ENCODE measurements around the gene CDC42BPB.

CDC42BPB gene

DNA sequence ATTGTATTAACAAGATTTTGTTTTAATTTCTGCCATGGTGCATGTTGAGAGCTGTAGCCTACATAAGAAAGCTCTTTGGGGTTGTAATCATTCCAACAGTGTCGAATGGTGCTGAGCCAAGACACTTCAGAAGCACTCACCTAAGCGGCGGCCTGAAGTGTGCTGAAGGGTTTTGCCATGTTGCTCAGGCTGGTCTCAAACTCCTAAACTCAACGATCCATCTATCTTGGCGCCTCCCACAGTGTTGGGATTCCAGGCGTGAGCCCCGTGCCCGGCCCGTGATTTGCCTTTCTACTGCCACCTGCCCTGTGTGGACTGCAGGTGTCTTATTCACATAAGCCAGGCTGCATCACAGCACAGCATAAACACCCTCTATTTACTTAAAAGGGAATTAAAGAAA, 86.0 kb downstream of the CDC42BPB start:
- no peak for DNase-seq (ENCODE audit: low read depth in 1 of 2, low spot score in 1 of 2)

DNA sequence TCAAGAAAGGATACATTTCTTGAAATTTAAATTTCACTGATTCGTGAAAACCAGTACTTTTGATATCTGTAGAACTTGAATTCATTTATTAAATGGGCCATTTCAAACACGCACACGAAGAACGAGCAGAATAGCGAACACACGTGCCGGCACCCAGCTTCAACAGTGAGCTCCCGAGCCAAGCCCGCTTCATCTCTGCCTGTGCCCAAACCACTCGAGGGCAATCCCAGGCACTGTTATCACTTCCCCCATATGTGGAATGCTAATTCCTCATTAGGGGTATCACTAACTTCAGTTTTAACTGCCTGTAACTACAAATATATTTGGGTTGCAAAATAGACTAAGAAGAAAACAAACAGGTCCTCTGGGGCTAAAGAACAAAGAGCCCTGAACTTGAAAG, 86.9 kb downstream of the CDC42BPB start:
- no peak for DNase-seq (ENCODE audit: low read depth in 1 of 2, low spot score in 1 of 2)

DNA sequence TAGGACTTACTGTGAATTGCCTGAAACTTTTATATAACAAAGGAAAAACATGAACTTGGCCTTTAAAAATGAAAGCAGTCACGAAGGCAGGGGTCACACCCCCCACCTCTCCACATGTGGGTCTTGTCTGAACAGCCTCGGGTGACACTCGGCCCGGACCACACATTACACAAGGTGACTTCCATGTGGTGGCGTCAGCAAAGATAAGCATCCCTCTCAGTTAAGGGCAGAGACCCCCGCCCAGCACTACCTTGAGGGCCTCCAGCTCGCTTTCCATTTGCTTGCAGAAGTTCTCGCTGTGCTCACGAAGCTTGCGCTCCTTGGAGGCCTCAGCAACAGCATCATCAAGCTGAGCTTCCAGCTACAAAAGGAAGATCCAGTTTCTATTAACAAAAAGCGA, 87.4 kb downstream of the CDC42BPB start:
- no peak for DNase-seq (ENCODE audit: low read depth in 1 of 2, low spot score in 1 of 2)

DNA sequence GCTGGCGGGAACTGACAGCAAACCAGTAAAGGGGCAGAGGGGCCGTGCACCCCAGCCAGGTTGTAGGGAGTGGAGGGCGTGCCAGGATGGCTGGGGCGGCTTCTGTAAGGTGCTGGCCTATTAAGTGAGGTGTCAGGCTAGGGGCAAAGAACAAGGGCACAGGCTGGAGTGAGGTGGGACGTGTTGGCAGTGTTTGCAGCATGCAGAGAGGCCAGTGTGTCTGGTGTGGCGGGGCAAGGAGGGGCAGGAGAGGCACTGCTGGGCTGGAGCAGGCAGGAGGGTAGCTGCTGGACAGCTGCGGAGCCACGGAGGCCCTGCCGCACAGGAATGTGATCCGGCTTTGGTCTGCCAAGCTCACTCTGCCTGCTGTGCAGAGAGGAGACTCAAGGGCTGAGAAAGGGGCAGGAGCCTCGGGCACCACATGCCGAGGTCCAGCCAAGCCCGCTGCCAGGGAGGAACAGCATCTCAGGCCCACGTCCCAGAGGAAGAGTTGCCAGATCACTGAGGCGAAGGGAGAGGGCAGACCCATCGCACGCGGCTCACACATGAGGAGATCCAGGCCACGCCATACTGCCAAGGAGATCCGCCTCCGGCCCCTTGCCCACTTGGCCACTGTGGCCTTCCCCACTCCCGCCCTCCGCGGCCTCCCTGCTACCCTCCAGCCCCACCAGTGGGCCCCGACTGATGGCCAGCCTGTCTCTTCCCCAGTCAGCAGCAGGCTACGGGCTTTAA, 88.1 kb downstream of the CDC42BPB start:
- no peak for DNase-seq (ENCODE audit: low read depth in 1 of 2, low spot score in 1 of 2)

DNA sequence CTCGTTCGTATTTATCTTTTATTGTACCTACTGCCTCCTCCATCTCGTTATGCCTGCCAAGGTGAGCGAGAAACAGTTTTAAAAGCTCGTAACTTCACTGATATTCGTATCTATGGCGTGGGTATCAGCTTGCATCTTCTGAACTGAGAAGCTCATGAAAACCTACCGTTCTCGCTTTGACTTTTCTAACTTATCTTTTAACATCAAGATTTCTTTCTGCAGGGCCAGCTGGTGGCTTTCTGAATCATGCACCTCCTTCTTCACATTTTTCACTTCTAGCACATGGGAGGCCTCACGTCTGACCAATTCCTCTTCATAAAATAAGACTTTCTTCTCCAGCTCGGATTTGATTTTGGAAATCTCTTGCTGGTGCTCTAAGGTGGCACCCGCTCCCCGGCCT, 89.0 kb downstream of the CDC42BPB start:
- no peak for DNase-seq (ENCODE audit: low read depth in 1 of 2, low spot score in 1 of 2)

DNA sequence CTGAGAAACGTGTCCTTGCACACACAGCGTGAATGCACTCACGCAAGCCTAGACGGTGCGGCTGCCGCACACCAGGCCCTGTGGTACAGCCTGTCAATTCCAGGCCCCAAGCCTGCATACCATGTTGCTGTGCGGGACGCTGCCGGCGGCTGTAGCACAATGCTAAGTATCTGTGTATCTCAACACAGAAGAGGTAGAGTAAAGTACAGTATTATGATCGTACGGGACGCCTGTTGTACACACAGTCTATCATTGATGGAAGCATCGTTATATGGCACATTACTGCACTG, 89.9 kb downstream of the CDC42BPB start:
- DNase-seq (ENCODE audit: low read depth in 1 of 2, low spot score in 1 of 2): no peak

DNA sequence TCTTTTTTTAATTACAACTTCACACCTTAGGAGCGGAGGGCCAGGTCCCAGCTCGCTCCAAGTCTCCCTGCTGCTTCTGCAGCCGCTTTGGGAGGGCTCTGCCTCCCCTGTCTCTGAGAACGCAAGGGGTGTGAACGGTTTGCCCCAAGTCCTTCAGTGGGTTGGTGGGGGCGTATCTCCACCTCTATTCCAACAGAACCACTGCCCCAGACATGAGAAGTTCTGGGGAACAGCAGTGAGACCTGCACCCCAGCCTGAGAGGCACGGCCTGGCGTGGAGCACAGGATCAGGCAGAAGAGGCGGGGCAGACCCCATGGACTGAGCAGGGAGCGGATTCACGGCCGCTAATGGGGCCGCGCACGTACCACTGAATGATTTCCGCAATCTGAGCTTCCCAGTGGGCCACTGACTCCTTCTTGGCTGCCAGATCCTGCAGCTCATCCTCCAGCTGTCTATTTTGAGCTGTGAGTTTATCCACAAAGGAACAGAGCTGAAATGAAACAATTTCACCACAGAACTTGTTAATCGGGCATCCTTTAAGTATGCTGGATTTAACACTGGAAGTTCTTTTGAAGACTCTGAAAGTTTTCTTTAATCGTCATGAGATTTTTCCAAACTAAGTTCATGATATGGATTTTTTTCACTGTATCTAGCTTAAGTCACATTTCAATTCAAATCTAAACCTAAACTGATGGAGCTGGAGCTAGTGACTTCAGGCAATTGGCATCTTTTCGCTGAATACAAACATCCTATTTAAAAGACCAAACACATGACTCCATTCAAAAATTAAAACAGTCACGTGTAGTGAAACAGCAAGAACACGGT, 90.5 kb downstream of the CDC42BPB start:
- no peak for DNase-seq (ENCODE audit: low read depth in 1 of 2, low spot score in 1 of 2)

DNA sequence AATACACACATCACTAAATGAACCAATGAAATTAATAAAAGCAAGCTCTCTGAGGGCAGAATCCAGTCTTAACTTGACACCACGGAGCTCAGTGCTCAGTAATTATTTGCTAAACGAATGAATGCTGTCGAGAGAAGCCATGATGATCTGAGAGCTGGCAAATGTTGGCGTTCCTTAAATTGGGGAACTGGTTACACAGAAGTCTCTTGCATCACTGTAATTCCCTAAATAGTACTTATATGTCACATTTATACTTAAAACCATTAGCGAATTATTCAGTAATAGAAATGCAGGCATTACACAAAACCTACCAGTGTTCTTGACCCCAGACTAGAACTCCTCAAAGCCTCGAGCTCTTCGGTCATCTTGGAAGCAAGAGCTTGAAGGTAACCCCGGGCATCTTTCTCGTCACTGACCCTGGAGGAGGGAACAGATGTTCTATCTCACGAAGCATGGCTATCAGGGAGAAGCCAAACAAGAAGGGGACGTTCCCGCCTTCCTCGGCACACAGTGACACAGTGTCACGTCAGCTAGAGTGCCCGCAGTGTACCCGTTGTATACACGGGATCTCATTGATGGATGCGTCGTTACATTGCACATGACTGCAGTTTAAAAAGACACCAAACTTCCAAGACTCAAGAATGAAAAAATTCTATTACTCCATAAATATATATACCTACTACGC, 91.2 kb downstream of the CDC42BPB start:
- no peak for DNase-seq (ENCODE audit: low read depth in 1 of 2, low spot score in 1 of 2)

DNA sequence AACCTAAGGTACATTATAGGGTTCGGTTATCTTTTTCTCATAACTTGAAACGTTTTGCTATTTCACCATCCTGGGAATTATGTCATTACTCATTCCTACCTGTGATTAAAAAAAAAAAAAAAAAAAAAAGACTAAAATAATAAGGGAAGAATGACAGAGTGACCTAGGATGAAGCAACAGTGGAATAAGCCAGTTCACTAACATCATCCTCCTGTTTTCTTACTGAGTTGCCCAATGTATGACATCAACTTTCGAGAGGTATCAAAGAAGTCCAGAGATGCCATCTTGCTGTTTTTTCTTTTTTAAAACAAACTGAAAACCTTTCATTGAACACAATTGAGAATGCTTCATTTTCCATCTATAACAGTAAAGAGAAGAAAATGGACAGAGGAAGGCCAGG, 92.1 kb downstream of the CDC42BPB start:
- DNase-seq (ENCODE audit: low read depth in 1 of 2, low spot score in 1 of 2): no peak

DNA sequence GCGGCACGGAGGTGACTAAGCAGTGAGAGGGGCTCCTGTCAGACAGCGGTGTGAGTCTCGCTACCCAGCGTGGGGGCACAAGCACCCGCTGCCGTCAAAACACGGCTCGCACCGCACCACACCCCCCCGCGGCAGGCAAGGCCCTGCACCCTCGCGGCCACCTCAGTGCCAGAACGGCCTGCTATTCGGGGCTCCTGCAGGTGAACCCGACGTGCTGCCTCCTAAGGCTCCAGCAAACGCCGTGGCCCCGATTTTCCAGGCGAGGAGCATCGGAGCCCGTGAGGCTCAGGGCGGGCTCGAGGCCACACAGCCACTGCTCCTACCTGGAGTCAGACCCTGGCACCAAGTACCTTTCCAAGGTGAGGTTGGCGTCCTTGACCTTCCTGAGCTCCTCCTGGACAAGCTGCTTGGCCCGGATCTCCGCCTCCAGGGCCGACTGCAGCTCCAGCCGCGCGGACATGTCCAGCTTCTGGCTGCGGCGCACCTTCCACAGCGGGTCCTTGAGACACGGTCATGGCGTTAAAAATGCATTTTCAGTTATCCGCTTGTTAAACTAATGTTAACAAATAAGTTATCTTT, 93.1 kb downstream of the CDC42BPB start:
- no peak for DNase-seq (ENCODE audit: low read depth in 1 of 2, low spot score in 1 of 2)

DNA sequence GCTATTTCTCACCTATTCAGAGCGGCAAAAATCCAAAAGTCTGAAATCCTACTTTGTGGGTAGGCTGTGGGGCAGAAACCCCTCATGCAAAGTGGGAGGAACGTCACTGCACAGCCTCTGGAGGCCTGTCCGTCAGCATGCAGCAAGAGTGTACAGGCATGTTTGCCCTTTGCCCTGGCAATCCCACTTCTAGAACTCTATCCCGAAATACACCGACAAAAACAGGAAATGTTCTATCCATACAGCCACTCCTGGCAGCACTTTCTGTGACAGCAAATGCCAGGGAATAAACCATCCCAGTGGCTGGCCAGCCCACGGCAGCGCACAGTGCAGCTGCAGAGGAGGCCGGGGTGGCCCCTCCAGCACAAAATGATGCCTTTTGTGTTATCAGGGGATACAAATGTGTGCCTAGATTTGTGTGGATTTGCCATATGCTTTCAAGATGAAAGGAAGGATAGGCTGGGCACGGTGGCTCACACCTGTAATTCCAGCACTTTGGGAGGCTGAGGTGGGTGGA, 95.2 kb downstream of the CDC42BPB start:
- DNase-seq (ENCODE audit: low read depth in 1 of 2, low spot score in 1 of 2): no peak

DNA sequence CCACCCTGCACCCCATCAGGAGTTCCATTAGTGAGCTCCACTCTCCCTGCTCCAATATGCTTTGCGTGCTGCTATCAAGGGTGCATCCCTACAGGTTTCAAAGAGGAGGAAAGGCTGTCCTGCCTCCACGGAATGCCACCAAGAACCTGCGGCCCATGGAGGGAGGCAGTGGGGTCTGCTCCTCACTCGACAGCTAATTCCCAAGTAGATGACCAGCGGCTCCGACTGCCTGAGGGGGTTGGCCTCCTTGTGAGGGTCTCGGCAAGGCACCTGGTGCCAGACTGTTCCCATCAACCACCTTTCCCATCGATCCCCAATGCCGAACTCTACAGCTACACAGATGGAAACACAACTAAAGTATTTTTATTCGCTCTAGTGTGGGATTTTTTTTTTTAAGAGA, 98.9 kb downstream of the CDC42BPB start:
- DNase-seq (ENCODE audit: low read depth in 1 of 2, low spot score in 1 of 2): no peak

DNA sequence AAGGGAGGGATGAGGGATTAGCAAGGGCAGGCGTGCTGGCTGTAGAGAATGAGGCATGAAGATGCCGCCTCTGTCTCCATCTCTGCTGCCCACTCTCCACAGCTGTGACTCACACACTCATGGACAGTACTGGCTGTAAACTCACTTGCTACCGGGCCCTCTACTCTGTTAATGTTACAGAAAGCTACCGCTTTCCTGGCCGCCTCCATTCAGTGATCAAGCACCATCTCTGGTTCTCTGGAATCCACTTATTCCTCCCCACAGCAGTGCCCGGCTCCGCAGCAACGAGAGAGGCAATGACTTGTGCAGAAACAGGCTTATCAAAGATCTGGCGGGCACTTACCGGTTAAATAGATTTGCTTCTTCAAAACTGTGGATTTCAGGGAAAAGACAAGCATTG, 100.1 kb downstream of the CDC42BPB start:
- no peak for DNase-seq (ENCODE audit: low read depth in 1 of 2, low spot score in 1 of 2)

DNA sequence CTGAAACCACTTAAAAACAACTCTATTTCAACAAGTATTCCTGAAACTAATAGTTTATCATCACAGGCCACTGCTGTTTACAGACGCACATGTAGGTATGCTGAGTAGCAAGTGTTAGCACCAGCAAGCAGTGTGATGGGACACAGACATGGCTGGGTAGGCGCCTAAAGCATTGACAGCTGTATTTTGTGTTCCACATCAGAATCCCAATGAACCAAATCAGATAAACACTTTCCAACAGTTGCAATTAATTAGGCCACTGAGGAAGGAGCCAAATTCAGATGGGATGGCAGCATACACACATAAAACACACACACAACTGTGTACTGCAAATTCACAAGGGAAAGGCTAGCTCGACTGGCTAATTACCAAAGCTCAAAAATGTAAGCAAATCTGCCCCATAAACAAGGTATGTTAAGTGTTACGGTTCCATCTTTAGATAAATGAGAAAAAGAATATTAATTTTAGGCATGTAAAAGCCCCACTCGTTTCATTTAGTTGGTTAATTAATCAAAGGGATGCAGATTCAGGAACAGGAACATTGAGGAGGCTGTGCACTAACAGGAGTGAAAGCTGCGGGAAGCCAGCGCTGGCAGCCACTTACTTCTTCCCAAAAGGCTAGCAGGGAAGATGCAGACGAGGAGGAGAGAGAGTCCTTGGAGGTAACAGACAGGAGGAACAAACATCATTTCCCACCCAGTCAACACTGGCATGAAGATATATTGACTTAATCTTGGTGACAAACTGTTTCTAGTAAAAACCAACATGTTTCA, 101.5 kb downstream of the CDC42BPB start:
- DNase-seq (ENCODE audit: low read depth in 1 of 2, low spot score in 1 of 2): no peak

DNA sequence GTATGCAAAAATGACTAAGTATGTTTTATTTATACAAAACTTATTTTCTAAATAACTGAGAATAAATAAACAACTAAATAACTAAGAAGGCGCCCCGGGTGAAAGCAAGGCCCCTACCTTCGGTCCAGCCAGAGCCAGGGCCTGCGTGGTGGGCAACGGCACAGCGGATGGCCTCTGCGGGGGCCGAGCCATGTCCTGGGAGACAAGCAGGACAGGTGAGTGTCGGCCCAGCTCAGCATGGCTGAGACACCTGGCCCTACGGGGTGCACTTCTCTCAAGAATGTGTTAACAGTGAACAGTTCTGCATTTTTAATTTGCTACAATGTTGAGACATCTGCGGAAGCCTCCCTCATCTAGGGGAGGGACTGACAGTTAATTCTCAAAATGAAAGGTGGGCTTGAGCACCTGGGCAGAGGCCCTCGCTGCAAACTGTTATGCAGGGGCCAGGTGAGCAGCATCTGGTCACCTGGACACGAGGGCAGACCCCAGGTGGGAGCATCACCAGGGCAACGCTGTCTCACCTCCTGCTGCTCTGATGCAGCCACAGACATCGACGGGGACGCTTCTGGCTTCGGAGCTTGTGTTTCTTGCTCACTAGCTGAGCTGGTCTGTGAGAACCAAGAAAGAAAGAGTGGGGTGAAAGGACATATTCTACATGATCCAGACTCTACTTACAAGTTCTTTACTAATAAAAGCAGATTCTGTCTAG, 103.1 kb downstream of the CDC42BPB start:
- DNase-seq (ENCODE audit: low read depth in 1 of 2, low spot score in 1 of 2): no peak

DNA sequence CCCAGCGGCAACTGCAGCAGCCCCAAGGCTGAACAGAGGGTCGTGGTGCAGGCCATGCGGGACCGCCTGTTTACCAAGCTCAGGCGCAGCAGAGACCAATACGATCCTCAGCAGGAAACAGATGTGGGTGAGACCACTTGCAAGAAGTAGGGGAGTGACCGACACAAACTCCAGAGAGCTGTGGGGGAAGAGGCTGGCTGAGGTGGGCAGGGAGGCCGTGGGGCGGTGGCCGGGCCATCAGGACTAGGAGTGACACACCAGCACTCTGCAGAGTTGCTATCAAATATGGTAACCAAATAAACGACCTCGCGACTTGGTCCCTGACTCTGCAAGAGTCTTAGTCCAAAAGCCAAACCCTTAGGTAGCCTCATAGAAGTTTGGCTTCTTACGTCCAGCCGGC, 104.2 kb downstream of the CDC42BPB start:
- no peak for DNase-seq (ENCODE audit: low read depth in 1 of 2, low spot score in 1 of 2)

DNA sequence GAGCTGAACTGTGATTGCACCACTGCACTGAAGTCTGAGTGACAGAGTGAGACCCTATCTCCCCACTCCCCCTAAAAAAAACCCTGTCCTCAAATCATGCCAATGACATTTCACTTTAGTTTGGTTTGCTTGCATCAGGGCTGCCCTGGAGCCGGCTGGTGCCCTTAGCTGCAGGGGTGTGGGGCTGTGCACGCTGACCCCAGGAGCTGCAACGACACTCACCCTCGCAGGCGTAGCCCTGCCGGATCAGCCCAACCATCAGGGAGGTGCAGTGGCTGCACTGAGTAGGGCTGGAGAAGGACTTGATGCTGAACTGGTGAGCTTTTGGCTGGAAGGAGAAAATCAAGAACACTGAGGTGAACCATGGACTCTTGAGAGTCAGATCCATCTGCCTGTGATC, 105.1 kb downstream of the CDC42BPB start:
- DNase-seq (ENCODE audit: low read depth in 1 of 2, low spot score in 1 of 2): no peak

DNA sequence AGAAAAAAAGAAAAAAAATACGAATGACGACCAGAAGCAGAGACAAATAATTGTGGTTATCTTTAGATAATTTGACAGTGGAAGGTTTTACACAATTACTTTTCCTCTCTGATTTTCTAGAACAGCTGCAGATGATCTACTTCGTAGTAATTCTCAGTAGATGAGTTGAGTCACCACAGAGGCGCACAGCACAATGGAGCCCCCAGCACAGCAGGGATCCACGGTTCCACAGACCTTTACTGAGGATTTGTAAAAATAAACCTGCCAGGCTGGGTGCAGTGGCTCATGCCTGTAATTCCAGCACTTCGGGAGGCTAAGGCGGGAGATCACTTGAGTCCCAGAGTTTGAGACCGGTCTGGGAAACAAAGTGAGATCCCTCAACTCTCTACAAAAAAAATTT, 105.5 kb downstream of the CDC42BPB start:
- no peak for DNase-seq (ENCODE audit: low read depth in 1 of 2, low spot score in 1 of 2)

DNA sequence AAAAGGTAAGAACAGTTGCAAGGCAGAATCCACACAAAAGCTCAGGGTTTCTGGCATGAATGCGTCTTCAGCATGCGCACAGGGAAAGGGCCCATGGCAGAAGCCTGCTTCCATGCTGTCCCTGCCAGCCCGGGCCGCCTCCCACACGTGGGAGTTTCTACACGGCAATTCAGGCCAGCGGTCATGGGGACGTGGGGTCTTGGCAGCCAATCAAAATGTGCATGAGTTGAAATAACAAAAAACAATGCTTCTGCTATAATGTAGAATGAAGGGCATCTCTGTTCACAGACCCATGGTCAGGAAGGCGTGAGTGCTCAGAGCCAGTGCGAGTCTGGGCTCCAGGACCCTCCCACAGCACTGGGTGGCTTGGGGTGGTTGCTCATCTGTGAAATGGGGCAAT, 106.3 kb downstream of the CDC42BPB start:
- no peak for DNase-seq (ENCODE audit: low read depth in 1 of 2, low spot score in 1 of 2)

DNA sequence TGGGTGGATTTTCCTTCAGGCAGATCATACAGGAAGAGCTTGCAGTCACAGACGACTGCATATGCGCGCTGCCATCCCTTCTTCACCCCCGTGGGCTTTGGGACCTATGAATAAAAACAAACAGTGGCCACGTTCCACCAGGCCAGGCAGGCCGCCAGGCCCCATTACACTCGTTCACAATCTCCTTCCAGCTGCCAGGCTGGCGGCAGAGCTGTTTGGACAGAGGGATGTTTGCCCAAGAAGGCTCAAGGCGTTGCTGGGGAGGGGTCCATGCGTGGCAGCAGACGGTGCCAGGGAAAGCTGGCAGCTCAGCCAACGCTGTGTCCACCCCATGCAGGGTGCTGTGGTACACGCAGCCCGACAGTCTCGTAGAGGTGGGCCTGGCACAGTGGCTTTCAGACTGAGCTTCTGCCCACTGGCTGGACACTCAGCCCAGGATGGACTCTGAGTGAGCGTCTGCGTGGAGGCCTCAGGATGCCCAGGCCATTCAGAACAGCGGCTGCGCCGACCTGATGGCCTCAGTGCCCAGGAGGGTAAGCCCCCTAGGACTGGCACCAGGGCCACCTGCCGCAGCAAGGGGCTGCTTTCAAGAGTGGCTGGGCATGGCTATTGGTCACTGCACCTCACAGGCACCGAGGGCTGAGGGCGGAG, 107.4 kb downstream of the CDC42BPB start:
- DNase-seq (ENCODE audit: low read depth in 1 of 2, low spot score in 1 of 2): no peak
